Stimulated activated CD4-positive, alpha-beta T cell treated with anti-CD3 and anti-CD28 coated beads, Interleukin-2, amount 100 ng/mL, for 48 hours (primary cell): ENCODE data around the gene MRPL14.
A peak's percentile ranks its signal among the peaks of the same experiment; 100 is the strongest.

Experiments used
- DNase-seq, 2 donors: peaks; one replicate each; pipeline ENCODE4 v3.0.0-alpha.2; 2020

MRPL14 gene

GRCh38 chr6:44078219-44078826 lies 48.9 kb downstream of the MRPL14 start:
- DNase-seq = no peak

- no peak for DNase-seq
Measured at GRCh38 chr6:44077214-44077946, 49.9 kb downstream of the MRPL14 start.

GRCh38 chr6:44076356-44077213 lies 50.7 kb downstream of the MRPL14 start:
- no peak for DNase-seq

GRCh38 chr6:44075647-44076355 lies 51.5 kb downstream of the MRPL14 start:
- no peak for DNase-seq

GRCh38 chr6:44074813-44075646 lies 52.2 kb downstream of the MRPL14 start:
- no peak for DNase-seq

- peak; percentile 65 to 68 for DNase-seq
Measured at GRCh38 chr6:44074439-44074812, 52.8 kb downstream of the MRPL14 start.

GRCh38 chr6:44073612-44074438 lies 53.4 kb downstream of the MRPL14 start:
- DNase-seq = peak in 1 of 2 donors; percentile 16

GRCh38 chr6:44072959-44073611 lies 54.2 kb downstream of the MRPL14 start:
- DNase-seq = peak; percentile 88 to 89

- DNase-seq = no peak
Measured at GRCh38 chr6:44072452-44072958, 54.7 kb downstream of the MRPL14 start.

- DNase-seq = no peak
Measured at GRCh38 chr6:44071670-44072451, 55.4 kb downstream of the MRPL14 start.

- DNase-seq = no peak
Measured at GRCh38 chr6:44068607-44069296, 58.5 kb downstream of the MRPL14 start.

- DNase-seq = no peak
Measured at GRCh38 chr6:44067173-44068139, 59.8 kb downstream of the MRPL14 start.

- no peak for DNase-seq
Measured at GRCh38 chr6:44066394-44067172, 60.7 kb downstream of the MRPL14 start.

- no peak for DNase-seq
Measured at GRCh38 chr6:44065443-44066140, 61.7 kb downstream of the MRPL14 start.

GRCh38 chr6:44064948-44065272 lies 62.3 kb downstream of the MRPL14 start:
- DNase-seq = no peak
